HG02885 (cell line): Measurements from ENCODE around the gene IFIT2.
A peak's percentile ranks its signal among the peaks of the same experiment; 100 is the strongest.

ENCODE experiments used
- ATAC-seq: cut with Tn5 transposase; IDR thresholded peaks from one replicate; pipeline ENCODE4 v1.9.1; 2021; ENCODE audit warnings: mild to moderate bottlenecking; ENCODE audit not compliant: unreplicated experiment, poor library complexity

The IFIT2 gene

DNA sequence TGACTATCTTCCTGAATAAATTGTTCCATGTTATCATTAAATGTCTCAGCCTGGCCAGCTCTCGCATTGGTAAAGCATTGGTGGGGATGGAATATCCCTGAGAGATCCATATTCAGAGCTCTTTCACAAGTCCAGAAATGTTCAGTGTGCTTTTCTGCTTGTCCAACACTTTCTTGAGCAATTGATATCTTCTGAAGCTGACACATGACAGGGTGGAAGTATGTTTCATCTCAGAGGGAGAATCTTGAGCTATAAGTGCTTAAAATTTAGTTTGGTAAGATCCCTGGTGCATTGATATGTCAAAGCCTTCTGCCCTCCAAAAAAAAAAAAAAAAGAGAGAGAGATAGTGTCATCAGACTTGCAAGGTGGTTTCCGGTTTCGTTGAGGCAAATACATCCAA is 33.4 kb downstream of the IFIT2 start:
- no peak for ATAC-seq

DNA sequence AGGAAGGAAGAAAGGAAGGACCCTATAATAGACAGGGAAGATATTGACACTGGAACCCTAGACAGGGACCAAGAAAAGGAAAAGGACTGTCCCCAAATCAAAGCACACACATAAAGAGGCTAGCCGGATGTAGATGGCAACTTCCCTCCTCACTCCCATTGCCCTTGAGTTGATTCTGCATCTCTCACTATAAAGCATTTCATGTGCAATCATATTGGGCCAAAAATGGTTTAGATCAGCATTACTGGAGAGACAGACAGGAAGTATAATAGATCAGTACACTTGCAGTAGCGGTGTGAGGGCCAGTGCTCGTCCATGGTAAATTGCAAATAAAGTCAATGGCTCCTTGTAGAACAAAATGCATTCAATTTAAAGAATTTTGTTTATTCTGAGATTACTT is 34.4 kb downstream of the IFIT2 start:
- no peak for ATAC-seq

DNA sequence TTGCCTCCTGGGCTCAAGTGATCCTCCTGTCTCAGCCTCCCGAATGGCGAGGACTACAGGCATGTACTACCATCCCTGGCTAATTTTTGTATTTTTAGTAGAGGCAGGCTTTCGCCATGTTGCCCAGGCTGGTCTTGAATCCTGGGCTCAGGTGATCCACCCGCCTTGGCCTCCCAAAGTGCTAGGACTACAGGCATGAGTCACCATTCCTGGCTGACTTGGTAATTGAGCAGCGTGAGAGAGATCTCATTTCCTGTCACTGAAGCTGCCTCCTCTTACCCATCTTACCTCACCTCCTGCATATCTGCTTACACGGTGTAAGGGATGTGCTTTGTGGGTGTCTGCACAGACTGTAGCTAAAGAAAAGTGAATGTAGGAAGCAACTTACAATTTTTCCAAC is 35.6 kb downstream of the IFIT2 start:
- peak; percentile 25 for ATAC-seq

- ATAC-seq, result no peak
Measured at GRCh38 chr10:89338713-89339112, 36.9 kb downstream of the IFIT2 start.

DNA sequence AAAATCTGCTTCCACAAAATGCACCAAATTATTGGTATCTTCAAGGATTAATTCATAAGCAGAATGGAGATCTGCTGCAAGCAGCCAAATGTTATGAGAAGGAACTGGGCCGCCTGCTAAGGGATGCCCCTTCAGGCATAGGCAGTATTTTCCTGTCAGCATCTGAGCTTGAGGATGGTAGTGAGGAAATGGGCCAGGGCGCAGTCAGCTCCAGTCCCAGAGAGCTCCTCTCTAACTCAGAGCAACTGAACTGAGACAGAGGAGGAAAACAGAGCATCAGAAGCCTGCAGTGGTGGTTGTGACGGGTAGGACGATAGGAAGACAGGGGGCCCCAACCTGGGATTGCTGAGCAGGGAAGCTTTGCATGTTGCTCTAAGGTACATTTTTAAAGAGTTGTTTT is 38.0 kb downstream of the IFIT2 start:
- no peak for ATAC-seq

DNA sequence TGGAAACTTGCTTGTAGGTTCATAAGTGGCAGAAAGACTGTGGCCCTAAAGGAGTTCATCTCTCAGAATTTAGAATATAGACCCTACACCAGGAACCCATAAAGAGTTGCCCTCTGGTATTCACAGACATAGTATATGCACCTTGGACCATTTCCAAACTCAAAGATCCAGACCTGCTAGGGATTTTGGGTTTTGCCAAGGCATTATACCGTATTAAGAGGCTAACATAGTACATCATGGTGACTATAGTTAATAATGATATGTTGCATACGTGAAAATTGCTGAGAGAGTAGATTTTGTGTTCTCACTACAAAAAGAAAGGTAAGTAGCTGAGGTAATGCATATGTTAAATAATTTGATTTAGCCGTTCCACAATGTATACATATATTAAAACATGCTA is 39.8 kb downstream of the IFIT2 start:
- no peak for ATAC-seq

- ATAC-seq, result no peak
Measured at GRCh38 chr10:89342206-89342958, 40.5 kb downstream of the IFIT2 start.

GRCh38 chr10:89343089-89343767 is 41.4 kb downstream of the IFIT2 start:
- no peak for ATAC-seq

DNA sequence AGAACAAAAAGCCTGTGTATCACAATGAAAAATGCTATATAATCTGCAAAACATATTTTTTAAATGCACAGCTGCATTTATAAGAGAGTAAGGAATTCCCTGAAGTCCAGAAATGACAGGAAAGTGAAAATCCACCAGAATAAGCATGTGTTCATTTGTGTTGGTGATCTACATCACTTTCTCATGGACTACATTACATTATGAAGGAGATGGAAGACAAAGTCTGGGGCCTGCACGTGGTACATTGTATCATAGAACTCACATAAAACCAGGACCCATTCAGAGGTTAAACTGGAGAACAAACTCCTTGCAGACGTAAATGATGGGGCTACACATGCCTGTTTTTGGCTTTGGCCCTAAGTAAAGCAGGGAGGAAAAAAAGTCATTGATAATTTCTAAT is 42.3 kb downstream of the IFIT2 start:
- no peak for ATAC-seq

DNA sequence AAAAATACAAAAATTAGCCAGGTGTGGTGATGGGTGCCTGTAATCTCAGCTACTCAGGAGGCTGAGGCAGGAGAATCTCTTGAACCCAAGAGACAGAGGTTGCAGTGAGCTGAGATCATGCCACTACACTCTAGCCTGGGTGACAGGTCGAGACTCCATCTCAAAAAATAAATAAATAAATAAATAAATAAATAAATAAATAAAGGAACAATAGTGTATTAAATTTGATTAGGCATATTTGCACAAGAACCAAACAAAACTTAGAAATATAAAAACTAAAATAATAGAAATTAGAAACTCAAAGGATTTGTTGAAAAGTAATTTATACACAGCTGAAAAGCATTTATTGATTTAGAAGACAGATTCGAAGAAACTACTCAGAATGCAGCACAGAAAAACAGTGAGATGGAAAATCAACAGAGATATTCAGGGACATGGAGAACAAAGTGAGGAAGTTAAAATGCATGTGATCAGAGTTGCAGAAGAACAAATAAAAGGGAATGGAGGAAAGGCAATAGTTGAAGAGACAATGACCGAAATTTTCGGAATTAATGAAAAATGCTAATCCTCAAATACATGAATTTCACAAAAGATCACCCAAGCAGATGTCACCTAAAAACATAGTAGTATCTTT is 43.6 kb downstream of the IFIT2 start:
- ATAC-seq, result no peak

DNA sequence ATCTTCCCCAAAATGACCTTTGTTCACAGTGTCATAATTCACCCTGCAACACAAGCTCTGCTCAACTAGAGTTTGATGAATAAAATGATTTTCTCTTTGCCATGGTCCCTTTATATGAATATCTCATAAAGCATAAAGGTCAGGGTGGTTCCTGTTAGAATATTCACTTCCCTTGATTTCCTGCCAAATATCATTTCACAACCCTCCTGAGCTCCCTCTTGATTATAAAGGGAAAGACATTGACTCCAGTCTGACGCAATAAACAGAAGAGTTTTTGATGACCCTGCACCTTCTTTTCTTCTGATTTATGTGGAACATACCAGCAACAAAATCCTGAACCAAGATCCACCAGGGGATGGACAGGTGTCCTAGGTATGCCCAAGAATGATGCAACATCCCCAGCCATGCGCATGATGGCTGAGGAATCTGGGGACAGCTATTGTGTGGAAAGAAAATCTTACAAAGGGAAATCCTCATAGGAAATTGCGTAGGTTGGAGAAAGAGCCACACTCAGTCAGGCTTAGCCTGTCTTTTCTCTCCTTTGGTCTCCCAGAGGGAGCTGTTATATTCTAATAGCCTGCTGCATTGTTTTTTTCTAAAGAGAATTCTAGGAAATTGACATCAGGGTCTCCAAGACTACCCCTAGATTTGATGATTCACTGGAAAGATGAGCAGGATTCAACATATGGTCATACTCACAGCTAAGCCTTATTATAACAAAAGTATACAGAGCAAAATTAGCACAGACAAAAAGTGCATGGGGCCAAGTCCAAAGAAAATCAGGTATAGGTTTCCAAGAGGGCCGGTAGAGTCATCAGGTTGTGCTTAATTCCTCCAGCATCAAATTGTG is 44.8 kb downstream of the IFIT2 start:
- no peak for ATAC-seq

DNA sequence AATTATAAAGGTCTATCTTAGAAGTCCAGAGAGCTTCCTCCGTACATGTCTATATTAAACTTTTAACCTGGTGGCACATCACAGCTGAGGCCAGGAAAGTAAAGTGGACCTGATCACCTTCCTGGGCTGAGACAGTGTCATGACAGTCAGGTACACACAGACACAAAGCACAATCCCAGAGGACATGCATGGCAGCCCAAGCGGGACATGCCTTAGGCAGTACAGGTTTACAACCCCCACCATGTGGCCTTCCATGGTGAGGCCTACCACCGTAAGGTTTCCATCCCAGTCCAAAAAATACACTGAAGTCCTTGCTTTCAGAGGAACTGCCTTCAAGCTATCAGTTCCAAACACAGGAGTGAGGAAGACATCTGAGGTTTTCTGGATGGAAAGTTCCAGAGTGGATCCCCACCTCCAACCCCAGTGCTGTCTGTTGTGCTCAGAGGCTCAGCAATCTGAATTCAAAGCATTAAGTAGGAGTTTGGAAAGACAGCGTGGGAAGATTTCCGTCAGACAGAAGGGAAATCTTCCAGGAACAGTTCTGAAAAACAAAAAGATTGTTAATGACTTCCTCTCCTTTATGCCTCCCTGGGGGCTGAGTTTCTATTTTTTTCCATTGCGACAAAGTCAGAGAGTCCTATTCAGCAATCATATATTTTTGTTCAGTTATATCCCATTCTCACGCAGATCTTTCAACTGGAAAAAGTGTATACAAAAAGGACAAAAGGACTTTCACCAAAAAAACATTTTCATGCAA is 46.0 kb downstream of the IFIT2 start:
- no peak for ATAC-seq

DNA sequence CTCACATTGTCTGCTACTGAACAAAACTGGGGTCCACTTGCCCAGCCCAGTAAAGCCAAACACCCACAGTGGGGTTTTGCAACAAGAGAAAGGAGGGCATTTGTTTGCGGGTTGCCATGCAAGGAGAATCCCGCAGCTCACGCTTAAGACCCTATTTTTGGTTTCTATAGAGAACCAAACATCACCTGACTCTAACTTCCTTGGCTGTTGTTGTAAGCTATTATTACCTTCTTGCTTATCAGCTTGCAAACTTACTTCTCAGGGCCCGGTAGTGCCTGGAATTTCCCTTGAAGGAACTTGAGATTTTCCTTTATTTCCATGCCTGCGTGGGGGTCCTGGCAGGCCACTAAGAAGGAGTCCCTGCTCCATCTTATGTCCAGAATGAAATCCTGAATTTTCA is 46.6 kb downstream of the IFIT2 start:
- ATAC-seq, result no peak

- ATAC-seq, result no peak
Measured at GRCh38 chr10:89348975-89349374, 47.1 kb downstream of the IFIT2 start.

GRCh38 chr10:89350631-89351315 is 48.9 kb downstream of the IFIT2 start:
- ATAC-seq, result peak; percentile 36

GRCh38 chr10:89351412-89351779 is 49.5 kb downstream of the IFIT2 start:
- ATAC-seq, result peak; percentile 93

DNA sequence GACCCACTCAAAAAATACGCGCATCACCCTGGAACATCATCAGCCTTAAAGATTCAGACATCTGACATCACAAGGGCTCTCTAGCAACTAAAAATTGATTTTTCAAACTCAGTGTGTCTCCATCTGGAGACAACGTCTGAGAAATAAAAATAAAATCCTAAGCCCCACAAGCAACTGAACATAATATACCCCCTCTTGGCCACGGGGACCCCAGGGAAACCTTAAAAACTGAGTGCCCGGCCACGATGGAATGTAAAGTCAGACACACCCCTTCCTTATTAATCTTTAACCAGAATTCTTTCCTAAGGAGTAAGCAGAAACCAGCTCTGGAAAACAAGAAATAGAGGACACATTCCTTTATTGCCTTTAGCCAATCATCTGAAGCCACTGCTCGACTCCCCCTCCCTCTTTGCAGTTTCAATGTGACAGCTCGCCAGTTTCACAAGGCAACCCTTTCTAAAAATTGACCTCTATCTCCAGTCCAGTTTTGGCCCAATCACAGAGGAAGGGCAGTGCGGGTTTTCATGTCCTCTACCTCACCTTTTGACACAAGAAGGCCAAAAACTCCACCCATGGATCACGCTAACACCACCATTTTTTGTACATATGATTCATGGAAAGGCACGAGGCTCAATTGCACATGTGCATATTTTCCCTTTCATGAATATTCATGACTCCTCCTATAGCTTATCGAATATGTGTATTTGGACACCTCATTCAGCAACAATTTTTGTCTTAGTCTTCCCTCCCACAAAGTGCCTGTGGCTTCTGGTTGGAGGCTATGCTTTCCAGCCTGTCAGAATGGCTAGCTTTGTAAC is 50.1 kb downstream of the IFIT2 start:
- ATAC-seq, result peak; percentile 41

DNA sequence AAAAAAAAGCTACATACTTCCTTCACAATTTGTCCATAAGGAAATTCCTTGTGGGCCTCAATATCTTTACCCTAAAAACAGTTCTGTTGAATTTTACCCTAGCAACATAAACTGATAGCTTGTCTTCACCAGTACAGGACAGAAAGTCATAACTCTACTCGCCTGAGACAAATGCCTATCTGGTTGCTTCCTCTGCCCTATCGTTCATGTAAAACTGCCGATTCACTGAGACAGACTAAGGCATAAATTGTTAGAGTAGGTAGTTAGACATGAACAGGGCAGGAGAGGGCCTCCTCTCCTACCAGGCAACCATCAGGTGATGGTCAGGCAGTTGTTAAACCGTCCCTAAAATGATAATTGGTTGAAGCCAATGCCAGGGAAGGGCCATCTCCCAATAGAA is 51.0 kb downstream of the IFIT2 start:
- no peak for ATAC-seq
